Lower lobe of right lung (tissue), 2 donors: Measurements from ENCODE around the gene UNC13B. TPM values are rescaled to one million over a fixed set of nuclear protein-coding genes. Genes with fewer than 3 reads are reported as not detected.

Experiments
- ATAC-seq, 2 donors: fragments of 200-7000 bp; cut with Tn5 transposase; one replicate each; pipeline ENCODE4 v1.9.1; 2020 to 2022; ENCODE audit warnings: mild to moderate bottlenecking in 2 of 2, moderate library complexity in 2 of 2
- DNase-seq: peaks from one replicate; pipeline ENCODE4 v3.0.0-alpha.2; 2020
- H3K27ac ChIP-seq: fragments of 200-600 bp; one replicate; pipeline ENCODE4 v1.8.0; 2022
- H3K27me3 ChIP-seq: fragments of 200-600 bp; one replicate; pipeline ENCODE4 v1.8.0; 2022; ENCODE audit warnings: low read depth
- H3K36me3 ChIP-seq: fragments of 200-600 bp; one replicate; pipeline ENCODE4 v1.8.0; 2022; ENCODE audit warnings: mild to moderate bottlenecking
- H3K4me1 ChIP-seq: fragments of 200-600 bp; one replicate; pipeline ENCODE4 v1.8.0; 2022
- H3K4me3 ChIP-seq: fragments of 200-600 bp; one replicate; pipeline ENCODE4 v1.8.0; 2022; ENCODE audit warnings: mild to moderate bottlenecking
- H3K9me3 ChIP-seq: fragments of 200-600 bp; one replicate; pipeline ENCODE4 v1.8.0; 2022
- intact Hi-C: fragments of 100-400 bp; cut with DNase I; formaldehyde crosslinking; loops from one replicate; pipeline ENCODE4 v1.11.0; 2022
- total RNA-seq: library from RNA; stranded (reverse); fragmentation: NEBNext Ultra II Directional; extraction: Animal tissue kit (Norgen Biotek cat#: 25700); gene quantifications from one replicate; pipeline ENCODE4 v1.2.1, GENCODE V29; 2021
- TF ChIP-seq, protein P1 (sequence below): fragments of 200-600 bp; IDR thresholded peaks from one replicate; pipeline ENCODE4 v1.8.0; 2022; ENCODE audit warnings: antibody characterized with exemption, mild to moderate bottlenecking
- donor health status: DM: no; HTN: yes; CAD: no; lungs with severe emphysema.

The UNC13B gene
- total RNA-seq, 1 donor from 2014 or later = 87.9 TPM

DNA sequence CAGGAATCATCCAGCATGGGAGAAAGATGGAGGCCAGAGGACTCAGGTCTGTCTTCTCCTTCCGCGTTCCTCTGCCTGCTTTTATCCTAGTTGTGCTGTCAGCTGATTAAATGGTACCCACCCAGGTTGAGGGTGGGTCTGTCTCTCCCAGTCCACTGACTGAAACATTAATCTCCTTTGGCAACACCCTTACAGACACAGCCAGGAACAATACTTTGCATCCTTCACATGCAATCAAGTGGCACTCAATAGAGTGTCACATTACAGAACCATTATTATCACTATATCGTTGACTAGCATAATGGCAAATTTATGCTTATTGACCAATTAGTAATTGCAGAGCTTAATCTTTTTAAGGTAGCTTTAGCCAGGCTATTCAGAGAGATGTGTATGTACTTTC lies 64.8 kb downstream of the UNC13B start:
- H3K36me3 ChIP-seq = no peaks in the 10 kb centered on the region
- H3K27ac ChIP-seq = no peak overlapping the region
- H3K4me3 ChIP-seq = no peak overlapping the region
- peaks cover 10% of the 10 kb centered on the region for H3K9me3 ChIP-seq
- no peak for DNase-seq
- H3K4me1 ChIP-seq = peaks cover 24% of the 10 kb centered on the region
- no peaks in the 10 kb centered on the region for H3K27me3 ChIP-seq
- peak in 1 of 2 donors; percentile 27 for ATAC-seq
- intact Hi-C loops = no loop called here
- TF ChIP-seq, protein P1, sequence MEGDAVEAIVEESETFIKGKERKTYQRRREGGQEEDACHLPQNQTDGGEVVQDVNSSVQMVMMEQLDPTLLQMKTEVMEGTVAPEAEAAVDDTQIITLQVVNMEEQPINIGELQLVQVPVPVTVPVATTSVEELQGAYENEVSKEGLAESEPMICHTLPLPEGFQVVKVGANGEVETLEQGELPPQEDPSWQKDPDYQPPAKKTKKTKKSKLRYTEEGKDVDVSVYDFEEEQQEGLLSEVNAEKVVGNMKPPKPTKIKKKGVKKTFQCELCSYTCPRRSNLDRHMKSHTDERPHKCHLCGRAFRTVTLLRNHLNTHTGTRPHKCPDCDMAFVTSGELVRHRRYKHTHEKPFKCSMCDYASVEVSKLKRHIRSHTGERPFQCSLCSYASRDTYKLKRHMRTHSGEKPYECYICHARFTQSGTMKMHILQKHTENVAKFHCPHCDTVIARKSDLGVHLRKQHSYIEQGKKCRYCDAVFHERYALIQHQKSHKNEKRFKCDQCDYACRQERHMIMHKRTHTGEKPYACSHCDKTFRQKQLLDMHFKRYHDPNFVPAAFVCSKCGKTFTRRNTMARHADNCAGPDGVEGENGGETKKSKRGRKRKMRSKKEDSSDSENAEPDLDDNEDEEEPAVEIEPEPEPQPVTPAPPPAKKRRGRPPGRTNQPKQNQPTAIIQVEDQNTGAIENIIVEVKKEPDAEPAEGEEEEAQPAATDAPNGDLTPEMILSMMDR = no peak

DNA sequence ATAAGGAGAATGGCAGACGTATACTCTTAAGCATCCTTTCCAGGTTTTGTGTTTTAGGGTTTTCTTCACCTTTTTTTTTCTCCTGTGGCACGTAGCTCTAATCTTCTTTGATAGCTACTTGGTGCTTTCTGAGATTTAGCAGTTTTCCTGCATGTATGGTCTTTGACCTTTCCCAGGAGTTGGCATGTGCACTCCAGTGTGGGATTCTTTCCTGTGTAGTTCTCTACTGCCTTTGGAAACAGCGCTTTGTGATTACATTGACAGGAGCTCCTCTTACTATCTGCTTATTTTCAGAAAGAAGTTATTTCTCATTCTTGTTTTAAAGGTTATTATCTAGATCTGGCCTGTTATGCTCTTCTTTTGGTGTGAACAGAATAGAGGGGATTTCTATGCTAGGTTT lies 65.5 kb downstream of the UNC13B start:
- Histone ChIP-seq H3K27me3 (no peaks in the 10 kb centered on the region), H3K27ac (no peak overlapping the region), H3K9me3 (peaks cover 10% of the 10 kb centered on the region), H3K4me1 (peaks cover 24% of the 10 kb centered on the region), H3K4me3 (no peak overlapping the region), H3K36me3 (no peaks in the 10 kb centered on the region)
- TF ChIP-seq, protein P1 = no peak
- ATAC-seq = no peak
- intact Hi-C loops = no loop called here
- DNase-seq = no peak

DNA sequence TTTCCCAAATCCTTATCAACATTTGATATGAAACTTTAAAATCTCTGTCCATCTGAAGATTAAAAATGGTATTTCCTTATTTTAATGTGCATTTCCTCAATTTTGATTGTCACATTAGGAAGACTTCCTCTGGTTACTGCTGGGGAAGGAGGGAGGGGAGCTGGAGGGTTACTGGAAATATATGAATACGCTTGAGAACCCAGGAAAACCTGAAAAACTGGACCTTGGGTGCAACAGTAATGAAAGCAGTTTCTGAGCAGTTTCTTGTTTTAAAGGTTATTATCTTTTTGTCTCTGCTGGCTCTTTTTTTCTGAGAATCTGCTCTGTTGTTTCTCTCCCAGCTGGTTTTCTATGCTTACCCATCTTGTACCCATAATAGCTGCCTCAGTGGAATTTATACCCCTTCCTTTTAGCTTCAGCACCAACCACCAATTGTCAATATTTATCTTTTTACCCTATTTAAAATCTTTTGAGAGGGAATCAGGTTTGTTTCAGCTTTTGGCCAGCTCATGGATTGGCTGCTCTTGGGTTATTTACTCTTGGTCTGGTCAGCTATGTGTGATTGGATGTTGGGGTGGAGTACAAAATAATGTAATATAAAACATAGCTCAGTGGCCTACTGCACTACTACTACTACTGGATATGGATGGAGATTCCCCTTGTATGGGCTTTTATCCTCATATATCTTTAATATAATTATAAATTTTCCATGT lies 67.4 kb downstream of the UNC13B start:
- Histone ChIP-seq H3K27ac (no peak overlapping the region), H3K27me3 (no peaks in the 10 kb centered on the region), H3K4me3 (no peak overlapping the region), H3K9me3 (no peaks in the 10 kb centered on the region), H3K36me3 (no peaks in the 10 kb centered on the region), H3K4me1 (peaks cover 30% of the 10 kb centered on the region)
- DNase-seq (no peak), ATAC-seq (peak in 1 of 2 donors; percentile 65)
- TF ChIP-seq, protein P1 = no peak
- intact Hi-C loops = no loop called here

DNA sequence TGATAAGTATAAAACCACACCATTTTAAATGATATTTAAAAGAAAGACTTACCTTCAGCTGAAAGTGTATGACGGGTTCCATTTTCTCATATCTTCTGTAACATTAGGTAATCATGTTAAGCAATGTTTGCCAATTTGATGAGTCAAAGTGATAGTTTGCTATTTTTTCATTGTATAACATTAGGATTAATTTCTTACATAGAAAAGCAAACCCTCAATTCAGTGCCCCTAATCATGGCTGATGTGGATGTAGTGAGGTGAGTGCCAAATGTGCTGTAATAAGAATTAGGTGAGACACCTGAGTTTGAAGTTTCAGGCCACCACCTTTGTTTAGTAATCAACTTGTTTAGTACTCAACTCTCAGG lies 68.0 kb downstream of the UNC13B start:
- no peak for ATAC-seq
- Histone ChIP-seq H3K27ac (no peak overlapping the region), H3K36me3 (no peaks in the 10 kb centered on the region), H3K27me3 (no peaks in the 10 kb centered on the region), H3K4me1 (peaks cover 30% of the 10 kb centered on the region), H3K9me3 (no peaks in the 10 kb centered on the region), H3K4me3 (no peak overlapping the region)
- TF ChIP-seq, protein P1 = no peak
- intact Hi-C loops = no loop called here
- no peak for DNase-seq

DNA sequence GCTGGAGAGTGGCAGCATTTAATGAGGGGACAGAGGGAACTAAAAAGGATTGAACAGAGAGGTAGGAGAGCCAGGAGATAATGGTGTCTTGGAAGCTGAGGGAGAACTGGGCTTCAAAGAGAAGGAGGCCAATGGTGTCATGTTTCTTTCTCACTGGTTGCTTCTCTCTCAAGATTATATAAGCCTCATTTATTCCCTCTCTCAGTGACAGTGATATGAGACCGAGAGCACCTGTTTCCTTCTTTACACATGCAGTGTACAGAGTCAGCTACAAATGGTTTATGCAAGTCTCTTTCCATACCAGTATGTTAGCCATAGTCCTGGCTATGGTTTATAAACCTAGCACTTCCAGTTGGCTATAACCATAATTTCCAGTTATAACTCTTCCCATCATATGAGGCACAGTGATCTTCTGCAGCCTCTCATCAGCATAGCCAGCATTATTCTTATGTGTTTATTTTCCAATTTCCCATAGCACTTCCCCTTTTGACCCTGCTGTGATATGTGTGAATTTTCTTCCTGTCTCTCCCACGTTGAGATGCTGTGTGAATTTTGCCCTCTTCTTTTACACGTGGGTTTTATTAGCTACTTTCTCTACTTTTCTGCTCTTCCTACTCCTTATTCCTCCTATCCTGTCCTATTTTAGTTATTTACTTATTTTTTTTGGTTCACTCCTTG lies 71.2 kb downstream of the UNC13B start:
- peaks cover 15% of the 10 kb centered on the region for H3K4me1 ChIP-seq
- H3K9me3 ChIP-seq = no peaks in the 10 kb centered on the region
- H3K27ac ChIP-seq = no peak overlapping the region
- ATAC-seq (no peak), DNase-seq (no peak)
- TF ChIP-seq, protein P1 = no peak
- no peak overlapping the region for H3K4me3 ChIP-seq
- H3K27me3 ChIP-seq = no peaks in the 10 kb centered on the region
- intact Hi-C loops = no loop called here
- no peaks in the 10 kb centered on the region for H3K36me3 ChIP-seq
